Thymus (tissue), 11 donors: ENCODE measurements around the gene SLC17A7. TPM values are rescaled to one million over a fixed set of nuclear protein-coding genes. Genes with fewer than 3 reads are reported as not detected.

Source experiments
- DNase-seq, 9 donors: peaks; one replicate each; pipeline ENCODE4 v3.0.0-alpha.2; 2013; ENCODE audit warnings: low spot score in 9 of 9, low read depth in 6 of 9, missing footprints in 1 of 9
- H3K27ac ChIP-seq, 2 donors: one replicate each; pipeline ENCODE4 v1.5.1; 2013; ENCODE audit warnings: control low read depth in 1 of 2, low read depth in 1 of 2, low read length in 1 of 2, mild to moderate bottlenecking in 1 of 2, moderate library complexity in 1 of 2
- H3K27me3 ChIP-seq, 2 donors: one replicate each; pipeline ENCODE4 v1.5.1; 2013; ENCODE audit warnings: low read length in 1 of 2; ENCODE audit not compliant: control insufficient read depth in 2 of 2, insufficient read depth in 1 of 2
- H3K36me3 ChIP-seq, 2 donors: one replicate each; pipeline ENCODE4 v1.5.1; 2013; ENCODE audit warnings: low read length in 1 of 2, mild to moderate bottlenecking in 1 of 2, moderate library complexity in 1 of 2; ENCODE audit not compliant: control insufficient read depth in 2 of 2, insufficient read depth in 2 of 2
- H3K4me1 ChIP-seq, 2 donors: one replicate each; pipeline ENCODE4 v1.5.1; 2013; ENCODE audit warnings: low read length in 2 of 2; ENCODE audit not compliant: control insufficient read depth in 2 of 2, insufficient read depth in 2 of 2
- H3K4me3 ChIP-seq, 2 donors: one replicate each; pipeline ENCODE4 v1.5.1; 2013; ENCODE audit warnings: low read length in 2 of 2, control low read depth in 1 of 2, mild to moderate bottlenecking in 1 of 2
- H3K9me3 ChIP-seq, 2 donors: one replicate each; pipeline ENCODE4 v1.5.1; 2013; ENCODE audit warnings: low read length in 1 of 2, mild to moderate bottlenecking in 1 of 2; ENCODE audit not compliant: control insufficient read depth in 2 of 2, insufficient read depth in 1 of 2
- WGBS: extraction: QIAGEN DNeasy Blood & Tissue Kit; methylation state at CpG from one replicate; pipeline ENCODE4 v1.1.7; 2013; 5-methylcytosine and 5-hydroxymethylcytosine counted together
- polyA plus RNA-seq: library from polyadenylated mRNA; stranded (reverse); fragments of 200-250 nt; gene quantifications from one replicate; pipeline ENCODE4 v1.2.3, GENCODE V29; 2013
- total RNA-seq: library from RNA; stranded (reverse); fragments of 120-200 nt; gene quantifications from one replicate; pipeline ENCODE4 v1.2.4, GENCODE V29; 2013
- donor health status: healthy.

Gene SLC17A7
- total and polyA plus RNA-seq, 2 donors = under 0.01 to 0.57 TPM

- Histone ChIP-seq H3K27me3 (peaks cover 0 to 4% of the 10 kb centered on the region in 2 donors), H3K27ac (no peak overlapping the region), H3K9me3 (peaks cover 0 to 8% of the 10 kb centered on the region in 2 donors), H3K4me3 (no peak overlapping the region), H3K36me3 (no peaks in the 10 kb centered on the region), H3K4me1 (no peaks in the 10 kb centered on the region)
- no peak for DNase-seq
- 95% methylated on average over 1 of the region's 1 CpG for WGBS
These were observed 57.7 kb downstream of the SLC17A7 start for GRCh38 chr19:49383599-49383998.

- WGBS = 97% methylated on average over 5 of the region's 5 CpGs
- Histone ChIP-seq H3K27me3 (peaks cover 0 to 4% of the 10 kb centered on the region in 2 donors), H3K4me1 (no peaks in the 10 kb centered on the region), H3K9me3 (no peaks in the 10 kb centered on the region), H3K27ac (no peak overlapping the region), H3K36me3 (no peaks in the 10 kb centered on the region), H3K4me3 (no peak overlapping the region)
- no peak for DNase-seq
These were observed 58.7 kb downstream of the SLC17A7 start for GRCh38 chr19:49382639-49383038.

GRCh38 chr19:49380391-49380790, 60.9 kb downstream of the SLC17A7 start:
- no peaks in the 10 kb centered on the region for H3K9me3 ChIP-seq
- H3K27me3 ChIP-seq = peaks cover 0 to 4% of the 10 kb centered on the region in 2 donors
- H3K4me1 ChIP-seq = no peaks in the 10 kb centered on the region
- H3K27ac ChIP-seq = no peak overlapping the region
- H3K36me3 ChIP-seq = no peaks in the 10 kb centered on the region
- DNase-seq = no peak
- WGBS = 97% methylated on average over 3 of the region's 3 CpGs
- no peak overlapping the region for H3K4me3 ChIP-seq

Other genes starting within 250 kb of the SLC17A7 start
- 0.76 TPM for gene SLC6A16, start 116.3 kb downstream of the SLC17A7 start, total RNA-seq
- 2.5 TPM for gene SLC6A16, start 116.3 kb downstream of the SLC17A7 start, polyA plus RNA-seq
- gene CD37, start 106.1 kb downstream of the SLC17A7 start, total RNA-seq = 31.6 TPM
- 78.4 TPM for gene CD37, start 106.1 kb downstream of the SLC17A7 start, polyA plus RNA-seq
- 4.1 TPM for gene TEAD2, start 79.1 kb downstream of the SLC17A7 start, total RNA-seq
- 6.6 TPM for gene TEAD2, start 79.1 kb downstream of the SLC17A7 start, polyA plus RNA-seq
- gene DKKL1, start 77.7 kb downstream of the SLC17A7 start, total RNA-seq = 0.14 TPM
- 0.21 TPM for gene DKKL1, start 77.7 kb downstream of the SLC17A7 start, polyA plus RNA-seq
- gene KASH5, start 53.3 kb downstream of the SLC17A7 start, total RNA-seq = 0.09 TPM
- gene KASH5, start 53.3 kb downstream of the SLC17A7 start, polyA plus RNA-seq = 0.09 TPM
- gene PTH2, start 18.1 kb downstream of the SLC17A7 start, total RNA-seq = not detected
- gene PTH2, start 18.1 kb downstream of the SLC17A7 start, polyA plus RNA-seq = not detected
- gene GFY, start 16.1 kb downstream of the SLC17A7 start, total RNA-seq = not detected
- 0.05 TPM for gene GFY, start 16.1 kb downstream of the SLC17A7 start, polyA plus RNA-seq
- gene PIH1D1, start 10.3 kb upstream of the SLC17A7 start, total RNA-seq = 99.1 TPM
- gene PIH1D1, start 10.3 kb upstream of the SLC17A7 start, polyA plus RNA-seq = 130 TPM
- gene ALDH16A1, start 11.7 kb upstream of the SLC17A7 start, total RNA-seq = 28.5 TPM
- gene ALDH16A1, start 11.7 kb upstream of the SLC17A7 start, polyA plus RNA-seq = 51.6 TPM
- 22.3 TPM for gene FLT3LG, start 32.7 kb upstream of the SLC17A7 start, total RNA-seq
- 32.1 TPM for gene FLT3LG, start 32.7 kb upstream of the SLC17A7 start, polyA plus RNA-seq
- gene RPL13A, start 46.1 kb upstream of the SLC17A7 start, total RNA-seq = 3,666 TPM
- gene RPL13A, start 46.1 kb upstream of the SLC17A7 start, polyA plus RNA-seq = 4,231 TPM
- 3,463 TPM for gene RPS11, start 54.9 kb upstream of the SLC17A7 start, total RNA-seq
- 4,965 TPM for gene RPS11, start 54.9 kb upstream of the SLC17A7 start, polyA plus RNA-seq
- 120 TPM for gene FCGRT, start 71.1 kb upstream of the SLC17A7 start, total RNA-seq
- gene FCGRT, start 71.1 kb upstream of the SLC17A7 start, polyA plus RNA-seq = 166 TPM
- 8.8 TPM for gene RCN3, start 86.5 kb upstream of the SLC17A7 start, total RNA-seq
- 32.7 TPM for gene RCN3, start 86.5 kb upstream of the SLC17A7 start, polyA plus RNA-seq
- 137 TPM for gene NOSIP, start 139.0 kb upstream of the SLC17A7 start, total RNA-seq
- 156 TPM for gene NOSIP, start 139.0 kb upstream of the SLC17A7 start, polyA plus RNA-seq
- gene PRRG2, start 139.8 kb upstream of the SLC17A7 start, total RNA-seq = 2.2 TPM
- gene PRRG2, start 139.8 kb upstream of the SLC17A7 start, polyA plus RNA-seq = 5.5 TPM
- 2.3 TPM for gene PRR12, start 149.7 kb upstream of the SLC17A7 start, total RNA-seq
- 10.2 TPM for gene PRR12, start 149.7 kb upstream of the SLC17A7 start, polyA plus RNA-seq
- gene RRAS, start 198.6 kb upstream of the SLC17A7 start, total RNA-seq = 12.7 TPM
- gene RRAS, start 198.6 kb upstream of the SLC17A7 start, polyA plus RNA-seq = 60.9 TPM
- 3.2 TPM for gene SCAF1, start 200.7 kb upstream of the SLC17A7 start, total RNA-seq
- 17.2 TPM for gene SCAF1, start 200.7 kb upstream of the SLC17A7 start, polyA plus RNA-seq
- gene IRF3, start 224.3 kb upstream of the SLC17A7 start, total RNA-seq = 83.6 TPM
- gene IRF3, start 224.3 kb upstream of the SLC17A7 start, polyA plus RNA-seq = 259 TPM
- gene BCL2L12, start 224.4 kb upstream of the SLC17A7 start, total RNA-seq = 18.7 TPM
- 27.1 TPM for gene BCL2L12, start 224.4 kb upstream of the SLC17A7 start, polyA plus RNA-seq
- 173 TPM for gene PRMT1, start 235.7 kb upstream of the SLC17A7 start, total RNA-seq
- 101 TPM for gene PRMT1, start 235.7 kb upstream of the SLC17A7 start, polyA plus RNA-seq
- 0.47 TPM for gene ADM5, start 248.1 kb upstream of the SLC17A7 start, total RNA-seq
- gene ADM5, start 248.1 kb upstream of the SLC17A7 start, polyA plus RNA-seq = 5.5 TPM
- gene CPT1C, start 249.6 kb upstream of the SLC17A7 start, total RNA-seq = 0.61 TPM
- gene CPT1C, start 249.6 kb upstream of the SLC17A7 start, polyA plus RNA-seq = 3.5 TPM